OCI-LY3 (cell line): ENCODE results near the gene NAV2.

Experiments
- EZH2phosphoT487 ChIP-seq: fragments of 200-600 bp; shearing (Covaris generic); IDR thresholded peaks from 2 replicates; pipeline ENCODE4 v1.6.1; 2018; ENCODE audit warnings: antibody characterized with exemption, mixed run types, low read depth
- TF ChIP-seq, protein P1 (sequence below): fragments of 200-600, 300-600 bp; sonication (generic); IDR thresholded peaks from 2 replicates; pipeline ENCODE4 v1.5.1; 2014; ENCODE audit warnings: antibody characterized with exemption, low read length, low read depth

GRCh38 chr11:19832086-19832750 lies 119.6 kb downstream of the NAV2 start:
- TF ChIP-seq, protein P1, sequence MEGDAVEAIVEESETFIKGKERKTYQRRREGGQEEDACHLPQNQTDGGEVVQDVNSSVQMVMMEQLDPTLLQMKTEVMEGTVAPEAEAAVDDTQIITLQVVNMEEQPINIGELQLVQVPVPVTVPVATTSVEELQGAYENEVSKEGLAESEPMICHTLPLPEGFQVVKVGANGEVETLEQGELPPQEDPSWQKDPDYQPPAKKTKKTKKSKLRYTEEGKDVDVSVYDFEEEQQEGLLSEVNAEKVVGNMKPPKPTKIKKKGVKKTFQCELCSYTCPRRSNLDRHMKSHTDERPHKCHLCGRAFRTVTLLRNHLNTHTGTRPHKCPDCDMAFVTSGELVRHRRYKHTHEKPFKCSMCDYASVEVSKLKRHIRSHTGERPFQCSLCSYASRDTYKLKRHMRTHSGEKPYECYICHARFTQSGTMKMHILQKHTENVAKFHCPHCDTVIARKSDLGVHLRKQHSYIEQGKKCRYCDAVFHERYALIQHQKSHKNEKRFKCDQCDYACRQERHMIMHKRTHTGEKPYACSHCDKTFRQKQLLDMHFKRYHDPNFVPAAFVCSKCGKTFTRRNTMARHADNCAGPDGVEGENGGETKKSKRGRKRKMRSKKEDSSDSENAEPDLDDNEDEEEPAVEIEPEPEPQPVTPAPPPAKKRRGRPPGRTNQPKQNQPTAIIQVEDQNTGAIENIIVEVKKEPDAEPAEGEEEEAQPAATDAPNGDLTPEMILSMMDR: no peak
- TF ChIP-seq EZH2phosphoT487: no peak
